ENCODE results near the gene HNMT.

DNA sequence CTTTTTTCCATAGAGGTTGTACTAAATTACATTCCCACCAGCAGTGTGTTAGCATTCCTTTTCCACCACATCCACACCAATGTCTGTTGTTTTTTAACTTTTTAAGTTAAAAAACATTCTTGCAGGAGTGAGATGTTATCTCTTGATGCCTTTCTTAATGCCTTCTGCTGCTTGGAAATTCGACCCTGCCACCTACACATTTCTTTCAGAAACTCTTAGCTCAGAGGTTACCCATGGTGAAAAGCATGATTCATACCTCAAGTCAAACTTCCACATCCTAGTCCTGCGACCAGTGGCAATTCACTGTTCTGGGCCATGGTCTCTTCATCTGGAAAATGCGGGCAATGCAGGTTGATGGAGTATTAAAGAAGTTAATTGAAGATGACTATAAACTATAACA, 12.7 kb upstream of the HNMT start:
- TF ChIP-seq, protein P1, sequence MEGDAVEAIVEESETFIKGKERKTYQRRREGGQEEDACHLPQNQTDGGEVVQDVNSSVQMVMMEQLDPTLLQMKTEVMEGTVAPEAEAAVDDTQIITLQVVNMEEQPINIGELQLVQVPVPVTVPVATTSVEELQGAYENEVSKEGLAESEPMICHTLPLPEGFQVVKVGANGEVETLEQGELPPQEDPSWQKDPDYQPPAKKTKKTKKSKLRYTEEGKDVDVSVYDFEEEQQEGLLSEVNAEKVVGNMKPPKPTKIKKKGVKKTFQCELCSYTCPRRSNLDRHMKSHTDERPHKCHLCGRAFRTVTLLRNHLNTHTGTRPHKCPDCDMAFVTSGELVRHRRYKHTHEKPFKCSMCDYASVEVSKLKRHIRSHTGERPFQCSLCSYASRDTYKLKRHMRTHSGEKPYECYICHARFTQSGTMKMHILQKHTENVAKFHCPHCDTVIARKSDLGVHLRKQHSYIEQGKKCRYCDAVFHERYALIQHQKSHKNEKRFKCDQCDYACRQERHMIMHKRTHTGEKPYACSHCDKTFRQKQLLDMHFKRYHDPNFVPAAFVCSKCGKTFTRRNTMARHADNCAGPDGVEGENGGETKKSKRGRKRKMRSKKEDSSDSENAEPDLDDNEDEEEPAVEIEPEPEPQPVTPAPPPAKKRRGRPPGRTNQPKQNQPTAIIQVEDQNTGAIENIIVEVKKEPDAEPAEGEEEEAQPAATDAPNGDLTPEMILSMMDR (IDR thresholded peaks at IDR 0.05): no peak
- TF ChIP-seq POLR2A (IDR thresholded peaks at IDR 0.05): no peak

Measured in heart left ventricle (tissue), 13 donors.